ENCODE data around the gene LRRC53.
A peak's percentile ranks its signal among the peaks of the same experiment; 100 is the strongest.

Gene LRRC53

GRCh38 chr1:74496669-74497068 lies 15.7 kb downstream of the LRRC53 start:
- no peak for DNase-seq (ENCODE audit: low spot score)

GRCh38 chr1:74486036-74486435 lies 26.4 kb downstream of the LRRC53 start:
- DNase-seq (ENCODE audit: low spot score), result no peak

- no peak for DNase-seq (ENCODE audit: low spot score)
These were observed 26.8 kb downstream of the LRRC53 start for GRCh38 chr1:74485622-74486021.

- DNase-seq (ENCODE audit: low spot score), result no peak
These were observed 30.8 kb downstream of the LRRC53 start for GRCh38 chr1:74481607-74482006.

- DNase-seq (ENCODE audit: low spot score), result no peak
These were observed 32.3 kb downstream of the LRRC53 start for GRCh38 chr1:74480068-74480467.

GRCh38 chr1:74478979-74479378 lies 33.4 kb downstream of the LRRC53 start:
- no peak for DNase-seq (ENCODE audit: low spot score)

GRCh38 chr1:74474585-74474984 lies 37.8 kb downstream of the LRRC53 start:
- no peak for DNase-seq (ENCODE audit: low spot score)

GRCh38 chr1:74471470-74471869 lies 40.9 kb downstream of the LRRC53 start:
- DNase-seq (ENCODE audit: low spot score), result no peak

GRCh38 chr1:74470936-74471335 lies 41.5 kb downstream of the LRRC53 start:
- no peak for DNase-seq (ENCODE audit: low spot score)

- no peak for DNase-seq (ENCODE audit: low spot score)
These were observed 42.2 kb downstream of the LRRC53 start for GRCh38 chr1:74470251-74470650.

- DNase-seq (ENCODE audit: low spot score), result peak; percentile 50
These were observed 43.3 kb downstream of the LRRC53 start for GRCh38 chr1:74468982-74469603.

GRCh38 chr1:74467786-74468377 lies 44.5 kb downstream of the LRRC53 start:
- DNase-seq (ENCODE audit: low spot score), result no peak

GRCh38 chr1:74465193-74465681 lies 47.2 kb downstream of the LRRC53 start:
- no peak for DNase-seq (ENCODE audit: low spot score)

GRCh38 chr1:74464037-74464436 lies 48.4 kb downstream of the LRRC53 start:
- no peak for DNase-seq (ENCODE audit: low spot score)

- DNase-seq (ENCODE audit: low spot score), result no peak
These were observed 49.0 kb downstream of the LRRC53 start for GRCh38 chr1:74463333-74463988.

- no peak for DNase-seq (ENCODE audit: low spot score)
These were observed 55.2 kb downstream of the LRRC53 start for GRCh38 chr1:74457253-74457652.

- DNase-seq (ENCODE audit: low spot score), result no peak
These were observed 57.0 kb downstream of the LRRC53 start for GRCh38 chr1:74455390-74455789.

- DNase-seq (ENCODE audit: low spot score), result no peak
These were observed 59.1 kb downstream of the LRRC53 start for GRCh38 chr1:74453277-74453676.

GRCh38 chr1:74452035-74452434 lies 60.4 kb downstream of the LRRC53 start:
- no peak for DNase-seq (ENCODE audit: low spot score)

GRCh38 chr1:74437035-74437434 lies 75.4 kb downstream of the LRRC53 start:
- DNase-seq (ENCODE audit: low spot score), result no peak

GRCh38 chr1:74436078-74436477 lies 76.3 kb downstream of the LRRC53 start:
- no peak for DNase-seq (ENCODE audit: low spot score)

- no peak for DNase-seq (ENCODE audit: low spot score)
These were observed 78.1 kb downstream of the LRRC53 start for GRCh38 chr1:74434321-74434720.

- DNase-seq (ENCODE audit: low spot score), result no peak
These were observed 80.1 kb downstream of the LRRC53 start for GRCh38 chr1:74432325-74432724.
